NCI-H446 (cell line): ENCODE results near the gene TTC33.
"Not testable (repeated sequence)": the region's sequence is repeated elsewhere in the genome, so short reads cannot be mapped to it uniquely, and the experiment has no call there.

Experiments
- DNase-seq, 2 experiments: peaks; one replicate each; lab custom pipeline; 2025; lab: John Stamatoyannopoulos, UW

Gene TTC33

DNA sequence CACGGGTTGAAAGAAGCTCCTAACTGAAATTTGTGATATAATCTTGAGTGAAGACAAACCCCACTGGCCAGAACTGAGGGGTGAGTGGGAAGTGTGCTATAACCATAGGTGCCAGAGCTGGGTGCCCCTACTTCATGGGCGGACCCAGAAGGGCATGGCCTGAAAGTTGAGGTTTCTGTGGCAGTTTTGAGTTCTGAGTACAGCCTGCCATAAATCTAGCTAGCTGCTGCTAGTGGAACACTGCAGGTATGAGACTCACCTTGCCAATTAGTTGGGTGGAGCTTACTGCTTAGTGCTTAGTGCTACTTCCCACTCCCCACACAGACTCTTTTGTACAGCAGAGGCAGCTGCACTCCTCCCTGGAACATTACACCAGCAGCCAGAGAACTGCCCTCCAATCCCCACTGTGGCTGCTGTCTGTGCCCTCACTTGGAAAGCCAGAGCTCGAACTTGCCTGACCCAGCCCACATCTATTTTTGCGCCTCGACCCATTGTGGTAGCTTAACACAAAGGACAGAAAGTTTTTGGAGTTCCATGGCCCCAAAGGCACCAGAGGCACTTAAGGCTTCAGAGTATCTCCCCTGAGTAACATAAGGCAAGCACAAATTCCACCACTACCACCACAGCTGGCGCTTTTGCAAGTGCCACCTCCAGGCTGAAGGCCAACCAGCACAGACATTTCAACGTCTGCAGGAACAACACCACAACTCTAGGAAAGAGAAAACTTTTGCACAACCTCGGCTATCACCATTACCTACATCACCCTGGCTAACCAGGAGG is 103.1 kb downstream of the TTC33 start:
- no peak for DNase-seq

DNA sequence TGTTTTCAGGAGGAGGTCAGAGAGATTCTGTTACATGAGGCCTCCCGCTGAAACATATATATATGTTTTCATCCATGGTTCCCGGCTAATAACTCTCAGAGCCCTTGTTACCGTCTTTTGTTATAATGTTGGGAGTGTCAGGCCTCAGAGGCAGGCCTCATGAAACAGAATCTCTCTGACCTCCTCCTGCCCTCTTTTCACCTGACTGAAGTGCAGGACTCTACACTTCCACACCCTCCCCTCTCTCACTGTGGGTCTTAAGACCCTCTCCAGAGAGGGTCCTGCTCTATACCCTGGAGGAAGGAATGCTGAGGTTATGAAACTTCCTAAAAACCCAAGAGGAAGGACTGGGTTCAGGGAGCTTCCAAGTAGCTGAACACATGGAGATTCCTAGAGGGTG is 104.6 kb downstream of the TTC33 start:
- DNase-seq = no peak

DNA sequence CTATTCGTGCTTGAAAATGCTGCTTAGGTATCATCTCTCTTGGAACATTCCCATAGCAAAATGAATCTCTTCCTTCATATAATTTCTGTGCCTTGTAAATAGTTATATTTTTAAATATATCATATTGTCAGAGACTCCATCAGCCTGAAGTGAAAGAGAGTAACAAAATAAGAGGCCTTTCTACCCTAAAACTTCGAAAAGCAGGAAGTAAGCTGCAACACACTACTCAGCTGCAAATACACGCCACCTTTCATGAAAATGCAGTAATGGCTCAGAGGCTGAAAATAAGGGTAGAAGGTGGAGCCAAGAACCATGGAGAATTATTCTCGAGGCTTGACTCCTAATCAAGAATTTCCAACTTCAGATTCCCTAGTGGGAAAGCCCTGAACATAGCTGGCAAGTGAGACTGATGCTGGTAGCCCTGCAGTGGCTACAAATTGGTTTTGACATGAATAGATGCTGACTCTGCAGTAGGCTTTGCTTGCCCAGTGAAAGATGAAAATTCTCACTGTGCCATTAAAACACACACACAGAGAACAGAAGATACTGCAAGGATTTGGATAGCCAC is 106.2 kb downstream of the TTC33 start:
- no peak for DNase-seq

DNA sequence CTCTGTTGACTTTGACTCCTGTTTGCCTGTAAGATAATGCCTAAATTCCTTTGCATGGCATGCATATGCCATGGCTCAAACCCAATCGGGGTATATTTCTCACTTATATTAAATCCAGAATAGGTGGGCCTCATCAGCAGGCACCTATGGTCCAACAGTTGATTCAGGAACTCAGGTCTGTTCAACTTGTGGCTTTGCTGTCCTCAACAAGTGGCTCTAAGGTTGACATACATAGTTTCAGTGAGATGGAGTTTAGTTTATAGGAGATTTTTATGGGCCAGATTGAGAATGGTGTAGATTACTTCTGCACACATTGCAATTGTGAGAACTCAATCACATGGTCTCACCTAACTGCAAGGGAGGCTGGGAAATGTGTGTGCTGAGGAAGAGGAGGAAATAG is 107.6 kb downstream of the TTC33 start:
- DNase-seq = no peak

DNA sequence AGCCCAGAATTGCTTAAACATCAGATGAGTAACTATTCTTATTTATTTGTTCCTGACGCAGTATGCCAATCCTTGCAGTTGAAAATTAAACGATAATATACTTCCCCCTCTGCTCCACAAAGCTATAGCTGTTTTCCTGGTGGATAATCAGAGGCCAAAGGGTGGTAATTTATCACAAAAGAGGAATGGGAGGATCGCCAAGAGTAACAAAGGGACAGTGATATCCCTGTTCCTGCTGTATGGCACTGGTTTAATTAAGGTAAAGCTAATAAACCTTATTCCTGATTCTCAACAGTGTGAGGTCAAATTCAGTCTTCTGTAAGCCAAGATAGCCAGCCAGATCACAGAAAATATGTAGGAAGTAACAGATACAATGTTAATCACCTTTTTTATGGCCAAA is 109.5 kb downstream of the TTC33 start:
- no peak for DNase-seq

DNA sequence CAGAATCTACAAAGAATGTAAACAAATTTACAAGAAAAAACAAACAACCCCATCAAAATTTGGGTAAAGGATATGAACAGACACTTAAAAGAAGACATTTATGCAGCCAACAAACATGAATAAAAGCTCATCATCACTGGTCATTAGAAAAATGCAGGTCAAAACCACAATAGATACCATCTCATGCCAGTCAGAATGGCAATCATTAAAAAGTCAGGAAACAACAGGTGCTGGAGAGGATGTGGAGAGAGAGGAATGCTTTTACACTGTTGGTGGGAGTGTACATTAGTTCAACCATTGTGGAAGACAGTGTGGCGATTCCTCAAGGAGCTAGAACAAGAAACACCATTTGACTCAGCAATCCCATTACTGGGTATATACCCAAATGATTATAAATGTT is 116.2 kb downstream of the TTC33 start:
- DNase-seq = not testable (repeated sequence)

DNA sequence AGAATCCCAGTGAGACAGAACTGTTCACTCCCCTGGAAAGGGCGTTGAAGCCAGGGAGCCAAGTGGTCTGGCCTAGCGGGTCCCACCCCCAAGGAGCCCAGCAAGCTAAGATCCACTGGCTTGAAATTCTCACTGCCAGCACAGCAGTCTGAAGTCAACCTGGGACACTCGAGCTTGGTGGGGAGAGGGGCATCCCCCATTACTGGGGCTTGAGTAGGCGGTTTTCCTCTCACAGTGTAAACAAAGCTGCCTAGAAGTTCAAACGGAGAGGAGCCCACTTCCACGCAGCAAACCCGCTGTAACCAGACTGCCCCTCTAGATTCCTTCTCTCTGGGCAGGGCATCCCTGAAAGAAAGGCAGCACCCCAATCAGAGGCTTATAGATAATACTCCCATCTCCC is 121.2 kb downstream of the TTC33 start:
- DNase-seq = no peak

DNA sequence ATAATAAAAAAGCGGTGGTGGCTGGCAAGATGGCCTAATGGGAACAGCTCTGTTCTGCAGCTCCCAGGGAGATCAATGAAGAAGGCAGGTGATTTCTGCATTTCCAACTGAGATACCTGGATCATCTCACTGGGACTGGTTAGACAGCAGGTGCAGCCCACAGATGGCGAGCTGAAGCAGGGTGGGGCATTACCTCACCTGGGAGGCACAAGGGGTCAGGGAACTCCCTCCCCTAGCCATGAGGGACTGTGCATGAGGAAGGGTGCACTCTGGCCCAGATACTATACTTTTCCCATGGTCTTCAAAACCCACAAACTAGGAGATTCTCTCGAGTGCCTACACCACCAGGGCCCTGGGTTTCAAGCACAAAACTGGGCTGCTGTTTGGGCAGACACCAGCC is 121.6 kb downstream of the TTC33 start:
- DNase-seq = no peak

DNA sequence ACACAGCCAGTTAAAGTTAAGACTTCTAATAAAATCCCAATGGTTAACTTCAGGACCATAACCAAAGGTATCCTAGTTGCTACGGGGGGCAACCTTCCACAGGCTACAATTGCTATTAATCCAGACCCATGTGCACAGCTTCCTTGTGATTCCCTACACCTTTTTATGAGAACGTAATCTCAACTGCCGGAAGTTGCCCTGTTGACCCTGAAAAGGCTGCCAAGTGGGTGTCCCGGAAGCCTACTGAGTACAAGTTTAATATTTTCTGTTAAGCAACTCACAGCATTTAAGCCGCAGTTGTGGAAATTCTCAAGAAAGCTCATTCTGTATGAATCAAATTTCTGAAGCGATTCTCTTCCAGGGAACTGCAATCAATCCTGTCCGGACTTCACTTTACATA is 124.5 kb downstream of the TTC33 start:
- no peak for DNase-seq

DNA sequence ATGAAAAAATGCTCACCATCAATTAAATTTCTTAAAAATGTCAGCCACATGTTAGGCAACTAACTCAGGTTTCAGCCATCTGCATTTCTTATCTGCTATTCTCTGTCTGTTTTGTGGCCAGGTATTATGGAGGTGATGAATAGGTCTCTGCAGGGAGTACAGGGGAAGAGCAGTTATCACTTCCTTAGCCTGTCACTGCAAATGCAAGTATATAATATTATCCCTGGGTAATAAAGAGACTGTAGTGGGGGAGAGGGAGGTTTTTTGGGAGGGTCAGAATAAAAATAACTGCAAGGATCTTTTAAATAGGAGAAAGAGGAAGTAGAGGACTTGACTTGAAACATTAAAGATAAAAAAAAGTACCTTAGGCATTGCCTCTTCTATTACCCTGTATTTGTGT is 125.6 kb downstream of the TTC33 start:
- DNase-seq = no peak

DNA sequence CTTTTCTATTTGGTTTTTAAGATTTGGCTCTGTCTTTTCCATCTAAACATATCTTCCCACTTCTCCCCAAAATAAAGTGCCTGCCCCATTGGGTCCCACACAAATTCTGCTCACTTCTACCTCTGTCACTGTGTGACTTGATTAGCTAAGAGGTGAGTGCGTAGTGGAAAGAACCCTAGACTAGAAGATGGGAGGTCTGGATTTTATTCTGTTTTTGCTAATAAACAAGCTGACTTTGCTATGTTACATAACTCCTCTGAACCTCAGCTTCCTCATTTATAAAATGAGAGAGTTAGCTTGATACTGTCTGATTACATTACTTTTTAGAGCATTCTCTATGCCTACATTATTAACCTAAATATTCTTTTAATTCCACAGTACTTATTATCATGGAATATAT is 127.4 kb downstream of the TTC33 start:
- DNase-seq = no peak

DNA sequence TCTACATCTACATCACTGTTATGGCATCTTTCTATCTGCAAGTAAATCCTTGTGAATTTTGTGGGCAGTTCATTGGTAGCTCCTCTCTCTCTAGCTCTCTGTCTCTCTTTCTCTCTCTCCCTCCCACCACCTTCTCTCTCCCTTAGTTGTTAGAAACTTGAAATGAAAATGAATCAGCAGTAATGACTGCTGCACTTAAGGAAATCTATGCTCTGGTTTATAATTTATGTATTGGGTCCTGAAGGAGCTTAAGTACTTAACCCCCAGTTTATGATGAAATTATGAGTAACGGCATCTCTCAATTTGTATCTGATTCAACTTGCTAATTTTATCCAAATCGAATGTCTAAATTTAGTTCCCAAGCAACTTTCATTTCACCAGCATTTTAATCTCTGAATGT is 128.1 kb downstream of the TTC33 start:
- DNase-seq = no peak

DNA sequence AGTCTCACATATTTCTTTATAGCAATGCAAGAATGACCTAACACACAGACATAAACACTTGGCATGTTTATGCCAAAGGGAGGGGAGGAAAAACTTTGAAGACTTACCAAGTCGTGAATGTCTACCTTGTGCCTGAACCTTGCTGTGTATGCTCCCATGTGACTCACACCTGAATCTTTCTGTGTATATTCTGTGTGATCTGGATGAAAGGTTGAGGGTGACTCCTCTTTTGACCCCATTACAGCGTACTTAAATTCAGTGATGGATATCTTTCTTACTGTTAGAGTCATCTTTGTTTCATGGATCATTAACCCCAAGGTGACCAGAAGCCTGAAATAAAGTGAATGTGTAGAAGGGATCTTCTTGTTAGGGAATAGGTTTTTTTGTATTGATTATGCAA is 129.0 kb downstream of the TTC33 start:
- DNase-seq = no peak

DNA sequence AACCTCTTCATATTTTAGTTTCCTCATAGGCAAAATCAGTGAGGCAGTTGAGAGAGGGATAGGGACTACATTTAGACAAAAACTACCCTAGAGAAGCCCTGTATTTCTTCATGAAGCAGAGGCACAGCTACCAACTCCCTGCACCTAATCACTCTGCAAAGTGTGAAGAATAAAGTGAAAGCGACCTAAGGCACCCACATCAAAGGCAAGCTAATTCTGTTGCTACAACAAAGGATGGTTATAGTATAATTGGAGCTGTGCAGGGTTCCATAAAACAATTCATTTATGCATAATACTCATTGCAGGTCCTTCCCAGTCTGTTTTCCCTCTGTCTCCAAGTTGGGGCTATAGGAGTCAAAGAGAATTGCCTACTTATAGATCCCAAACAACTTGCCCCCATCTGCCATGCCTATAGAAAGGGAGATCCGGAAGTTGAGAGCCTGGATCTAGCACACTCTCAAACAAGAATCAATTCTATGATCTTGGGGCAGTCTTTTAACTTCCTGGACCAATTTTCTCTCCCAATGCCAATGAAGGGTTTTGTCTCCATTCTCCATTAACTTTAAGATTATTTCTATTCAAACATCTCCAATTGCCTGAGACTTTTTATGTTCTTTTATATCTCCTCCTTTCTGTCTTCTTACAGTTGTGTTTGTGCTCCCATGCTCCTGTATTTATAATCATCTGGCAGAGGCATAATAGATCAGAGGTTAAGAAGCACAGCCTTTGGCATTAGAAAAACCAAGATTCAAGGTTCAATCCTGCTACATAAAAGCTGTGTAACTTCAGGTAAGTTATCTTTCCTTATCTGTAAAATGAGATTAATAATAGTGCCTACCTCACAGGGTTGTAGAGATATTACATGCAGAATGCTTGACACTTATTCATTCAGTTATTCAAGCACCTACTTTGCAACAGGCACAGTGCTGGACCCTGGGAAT is 132.0 kb downstream of the TTC33 start:
- no peak for DNase-seq

DNA sequence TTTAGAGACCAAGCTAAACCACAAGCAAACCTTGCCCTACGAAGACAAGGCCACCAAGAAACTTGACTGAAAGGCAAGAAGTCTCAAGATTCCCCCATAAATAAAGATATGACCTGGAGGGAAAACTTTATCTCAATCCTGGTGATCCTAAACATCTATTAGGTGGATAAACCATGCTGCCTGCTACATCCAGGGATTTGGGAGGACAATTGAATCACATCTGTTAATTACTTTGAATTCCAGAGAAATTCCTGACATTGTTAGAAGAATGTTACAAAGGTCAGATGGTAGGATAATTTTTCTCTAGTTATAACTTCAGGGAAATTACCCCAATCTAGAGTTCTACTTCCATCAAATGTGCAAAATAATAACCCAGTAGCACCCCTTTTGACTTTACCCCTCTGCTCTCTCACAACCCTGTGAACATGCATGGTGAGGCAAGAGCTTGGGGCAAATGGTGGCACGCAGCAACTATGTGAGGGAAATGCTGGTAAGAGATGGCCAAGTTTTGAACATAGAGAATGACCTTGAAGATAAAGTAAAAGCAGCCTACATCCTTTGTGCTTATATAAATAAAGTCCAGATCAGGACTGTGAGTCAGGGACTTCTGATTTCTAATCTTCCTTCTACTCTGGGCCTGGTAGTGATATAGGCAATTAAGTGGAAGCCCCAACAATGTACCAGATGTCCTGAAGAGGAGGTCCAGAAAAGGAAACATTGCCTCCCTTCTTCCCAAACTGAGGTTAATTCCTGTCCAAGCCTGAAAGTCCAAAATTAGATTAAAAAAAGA is 133.1 kb downstream of the TTC33 start:
- DNase-seq = no peak

DNA sequence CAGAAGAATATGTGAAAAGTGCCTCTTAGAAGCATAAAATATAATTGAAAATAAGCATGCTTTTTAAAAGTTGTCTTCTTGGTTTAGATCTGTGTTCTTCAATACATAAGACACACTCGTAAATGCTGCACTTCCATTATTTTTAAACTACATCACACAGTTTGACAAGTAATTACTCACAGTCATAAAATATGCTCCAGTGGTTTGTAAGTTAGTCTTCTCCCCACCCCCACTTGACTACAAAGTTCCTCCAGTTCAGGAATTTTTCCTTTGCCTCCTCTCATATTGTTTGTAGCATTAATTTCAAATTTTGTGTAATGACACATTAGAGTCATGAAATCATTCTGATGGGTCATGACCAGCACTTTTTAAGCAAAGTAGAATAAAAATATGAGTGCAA is 136.3 kb downstream of the TTC33 start:
- no peak for DNase-seq

DNA sequence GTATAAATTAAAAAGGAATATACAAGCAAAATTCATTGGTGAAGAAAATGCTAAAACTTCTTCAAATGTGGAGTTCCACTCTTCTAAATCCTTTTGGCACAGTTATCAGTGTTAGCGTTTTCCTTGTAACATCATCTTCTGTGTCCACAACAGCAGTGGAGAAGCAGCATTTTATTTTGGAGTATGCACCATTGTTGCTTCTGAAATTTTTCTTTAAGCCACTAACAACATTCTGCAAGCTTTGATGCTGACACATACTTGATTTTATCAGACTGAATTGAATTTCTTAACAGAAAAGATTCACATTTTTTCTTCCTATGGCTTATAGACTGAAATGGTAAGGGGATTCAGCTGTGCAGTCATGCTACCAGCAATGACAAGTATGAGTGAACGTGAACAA is 136.8 kb downstream of the TTC33 start:
- no peak for DNase-seq

DNA sequence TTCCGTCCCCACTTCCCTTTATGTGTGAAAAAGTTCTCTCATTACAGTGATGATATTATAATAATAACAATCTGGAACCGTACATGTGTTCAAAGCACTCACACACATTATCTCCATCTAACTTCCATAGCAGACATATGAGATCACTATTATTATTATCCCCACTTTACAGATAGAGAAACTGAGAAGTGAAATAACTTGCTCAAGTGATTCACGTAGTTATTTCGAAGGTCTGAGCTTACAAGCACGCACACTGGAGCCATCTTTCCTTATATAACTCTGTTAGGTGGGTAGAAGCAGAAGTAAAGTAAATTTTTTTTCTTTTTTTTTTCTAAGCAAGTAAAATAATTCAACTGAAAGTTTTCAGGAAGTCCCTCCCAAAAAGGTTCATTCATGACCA is 139.0 kb downstream of the TTC33 start:
- no peak for DNase-seq

DNA sequence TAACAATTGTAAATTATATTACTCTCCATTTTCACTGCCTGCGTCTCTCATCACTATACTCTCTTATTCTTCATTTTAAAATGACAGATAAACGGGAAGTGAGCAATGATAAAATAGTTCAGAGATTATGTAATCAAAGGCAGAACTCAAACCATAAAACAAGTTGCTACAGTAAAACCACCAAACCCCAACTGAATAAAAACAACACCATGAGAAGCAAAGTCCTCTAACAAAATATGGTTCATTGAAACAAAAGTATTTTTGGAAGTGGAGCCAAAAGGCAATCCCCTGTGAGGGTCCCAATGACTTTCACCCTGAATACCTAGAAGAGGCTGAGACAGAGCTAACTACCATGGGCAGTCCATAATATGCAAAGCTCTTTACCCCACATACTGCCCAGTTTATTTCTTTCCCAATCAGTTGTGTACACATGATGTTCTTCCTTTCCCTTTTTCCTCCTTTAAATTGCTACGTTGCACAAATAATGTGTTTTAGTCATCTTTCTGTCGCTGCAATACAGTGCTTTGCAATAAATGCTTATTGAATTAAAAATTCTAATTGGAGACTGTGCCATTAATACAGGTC is 140.1 kb downstream of the TTC33 start:
- no peak for DNase-seq

DNA sequence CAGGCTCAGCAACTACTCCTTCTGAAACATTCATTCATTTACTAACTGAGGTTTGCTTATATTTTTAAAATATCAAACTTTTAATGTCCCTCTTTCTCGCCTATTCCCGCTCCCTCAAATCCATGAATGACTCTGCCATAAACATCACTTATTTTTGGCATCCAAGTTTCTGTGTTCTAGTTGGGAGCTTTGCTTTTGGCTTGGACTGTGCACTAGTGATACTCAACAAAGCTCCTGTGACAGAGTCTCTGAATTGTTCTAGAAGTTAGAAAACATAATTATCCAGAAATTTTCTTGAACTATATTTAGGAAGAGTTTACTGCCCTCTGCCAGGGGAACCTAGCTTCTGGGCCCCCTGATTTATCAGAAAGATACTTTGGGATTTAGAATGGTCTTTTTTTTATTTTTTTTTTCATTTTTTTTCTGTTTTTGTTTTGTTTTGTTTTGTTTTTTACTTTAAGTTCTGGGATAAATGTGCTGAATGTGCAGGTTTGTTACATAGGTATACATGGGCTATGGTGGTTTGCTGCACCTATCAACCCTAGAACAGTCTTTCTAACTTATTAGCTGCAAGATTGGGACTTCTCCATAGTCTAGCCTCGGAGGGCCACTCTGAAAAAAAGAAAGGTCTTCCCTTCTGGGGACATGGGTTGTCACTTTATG is 140.7 kb downstream of the TTC33 start:
- DNase-seq = no peak

DNA sequence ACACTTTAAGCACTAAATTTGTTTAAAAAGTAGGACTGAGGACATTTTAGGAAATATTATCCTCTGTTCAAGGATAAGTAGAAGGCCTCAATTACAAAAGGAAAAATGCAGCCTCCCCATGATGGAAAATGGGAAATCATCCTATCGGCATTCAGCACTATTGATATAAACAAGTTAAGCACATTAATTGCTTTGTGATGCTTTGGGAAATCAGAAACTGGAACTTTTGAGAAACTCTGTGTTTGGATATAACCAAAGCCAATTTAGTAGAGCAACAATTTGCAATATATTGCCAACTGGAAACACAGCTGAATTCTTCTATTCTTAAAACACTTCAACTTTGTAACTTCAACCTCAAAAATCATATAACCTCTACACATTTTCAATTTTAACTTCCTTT is 141.3 kb downstream of the TTC33 start:
- DNase-seq = no peak
